COLO829 (cell line): ENCODE results near the gene NUP205.

Experiments
- DNase-seq: peaks from one replicate; pipeline ENCODE4 v3.0.0; 2012; ENCODE audit warnings: low spot score

The NUP205 gene

DNA sequence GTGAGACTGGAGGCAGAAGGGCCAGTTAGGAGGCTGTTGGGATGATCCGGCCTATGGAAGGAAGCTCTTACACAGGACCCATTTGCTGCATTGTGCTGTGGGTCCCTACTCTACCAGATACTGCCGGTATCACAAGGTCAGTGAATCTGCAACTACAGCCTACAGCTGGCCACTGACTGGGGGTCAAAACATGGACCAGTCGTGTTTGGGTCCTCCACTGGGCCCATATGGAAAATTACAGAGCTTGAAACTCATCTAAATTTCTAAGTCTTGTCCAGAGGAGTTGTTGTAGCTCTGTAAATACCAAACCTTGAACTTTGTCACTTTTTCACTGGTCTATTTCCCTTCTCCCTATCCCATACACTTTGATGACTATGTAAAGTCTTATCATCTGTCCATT is 5.6 kb upstream of the NUP205 start:
- no peak for DNase-seq

DNA sequence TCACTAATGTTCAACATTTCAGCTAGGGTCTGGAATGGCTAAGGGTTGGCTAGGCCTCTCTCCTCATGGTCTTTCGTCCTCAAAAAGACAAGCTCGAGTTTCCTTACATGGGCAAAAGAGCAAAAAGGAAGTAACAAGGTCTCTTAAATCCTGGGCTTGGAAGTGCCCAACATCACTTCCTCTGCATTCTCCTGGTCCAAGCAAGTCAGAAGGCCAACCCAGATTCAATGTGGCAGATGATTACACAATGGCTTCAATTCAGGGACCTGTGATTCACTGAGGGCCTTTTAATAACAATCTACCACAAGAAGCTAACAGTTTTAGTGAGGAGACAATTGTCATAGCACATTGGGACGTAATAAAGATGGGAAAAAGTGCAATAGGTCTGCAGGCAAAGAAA is 4.4 kb upstream of the NUP205 start:
- no peak for DNase-seq

GRCh38 chr7:135558337-135558767 is 635 bp downstream of the NUP205 start:
- peak; percentile 91 for DNase-seq

- DNase-seq = no peak
Observed at GRCh38 chr7:135558881-135559280, 1.2 kb downstream of the NUP205 start.

DNA sequence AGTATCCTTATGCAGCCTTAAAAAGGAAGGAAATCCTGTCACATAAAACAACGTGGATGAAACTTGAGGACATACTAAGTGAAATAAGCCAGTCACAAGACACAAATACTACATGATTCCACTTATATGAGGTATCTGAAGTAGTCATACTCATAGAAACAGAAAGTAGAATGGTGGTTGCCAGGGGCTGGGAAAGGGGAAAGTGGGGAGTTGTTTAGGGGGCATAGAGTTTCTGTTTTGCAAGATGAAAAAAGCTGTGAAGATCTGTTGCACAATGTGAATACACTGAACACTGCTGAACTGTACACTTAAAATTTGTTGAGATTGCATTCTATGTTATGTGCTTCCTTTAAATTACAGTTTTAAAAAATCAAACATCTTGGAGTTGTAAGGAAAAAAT is 2.9 kb downstream of the NUP205 start:
- DNase-seq = no peak

DNA sequence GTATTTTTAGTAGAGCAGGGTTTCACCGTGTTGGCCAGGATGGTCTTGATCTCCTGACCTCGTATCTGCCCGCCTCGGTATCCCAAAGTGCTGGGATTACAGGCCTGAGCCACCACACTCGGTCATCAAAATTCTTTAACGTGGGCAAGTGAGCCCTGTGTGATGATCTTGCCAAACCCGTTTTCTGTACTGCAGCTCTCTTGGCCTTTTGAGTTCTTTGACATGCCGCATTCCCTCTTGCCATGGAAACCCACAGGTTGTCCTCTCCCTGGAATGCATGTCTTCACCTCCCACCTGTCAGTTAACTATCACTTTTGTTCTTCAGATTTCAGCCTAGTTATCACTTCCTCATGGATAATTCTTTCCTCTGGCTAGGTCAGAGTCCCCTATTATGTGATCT is 5.0 kb downstream of the NUP205 start:
- DNase-seq = no peak

DNA sequence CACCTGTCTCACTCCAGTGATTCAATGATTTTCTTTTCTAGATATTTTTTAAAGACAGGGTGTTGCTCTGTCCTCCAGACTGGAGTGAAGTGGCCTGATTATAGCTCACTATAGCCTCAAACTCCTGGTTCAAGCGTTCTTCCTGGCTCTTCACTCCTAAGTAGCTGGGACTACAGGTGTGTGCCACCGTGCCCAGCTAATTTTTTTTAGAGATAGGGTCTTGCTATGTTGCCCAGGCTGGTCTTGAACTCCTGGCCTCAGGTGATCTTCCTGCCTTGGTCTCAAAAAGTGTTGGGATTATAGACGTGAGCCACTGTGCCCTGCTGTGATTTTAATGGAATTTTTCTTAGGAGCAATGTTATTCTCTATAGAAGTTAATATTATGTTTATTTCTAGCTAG is 14.1 kb downstream of the NUP205 start:
- no peak for DNase-seq

DNA sequence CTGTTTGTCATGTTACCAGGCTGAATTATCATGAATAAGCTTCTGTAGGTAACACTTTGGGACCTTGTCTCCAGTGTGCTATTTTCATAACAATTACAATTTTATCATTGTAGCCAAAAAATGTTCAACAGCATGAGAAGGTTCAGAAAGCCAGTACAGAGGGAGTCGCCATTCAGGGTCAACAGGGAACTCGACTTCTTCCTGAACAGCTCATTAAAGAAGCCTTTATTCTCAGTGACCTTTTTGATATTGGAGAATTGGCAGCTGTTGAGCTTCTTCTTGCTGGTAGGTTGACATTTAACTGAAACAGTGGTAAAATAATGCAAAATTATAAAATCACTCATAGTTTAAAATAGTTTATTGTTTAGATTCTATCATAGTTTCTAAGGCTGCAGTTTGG is 15.8 kb downstream of the NUP205 start:
- DNase-seq = peak; percentile 77

DNA sequence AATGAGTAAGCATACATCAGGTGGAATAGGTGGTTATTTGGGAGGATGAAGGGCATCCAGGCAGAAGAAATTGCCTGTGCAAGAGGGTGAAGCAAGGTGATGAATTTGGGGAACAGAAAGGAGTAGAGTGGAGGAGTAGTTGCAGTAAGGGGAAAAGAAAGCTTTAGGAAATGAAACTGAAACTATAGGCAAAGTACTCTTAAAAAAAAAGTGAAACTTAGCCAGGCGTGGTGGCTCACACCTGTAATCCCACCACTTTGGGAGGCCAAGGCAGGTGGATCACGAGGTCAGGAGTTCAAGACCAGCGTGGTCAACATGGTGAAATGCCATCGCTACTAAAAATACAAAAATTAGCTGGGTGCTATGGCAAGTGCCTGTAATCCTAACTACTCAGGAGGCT is 17.6 kb downstream of the NUP205 start:
- no peak for DNase-seq

DNA sequence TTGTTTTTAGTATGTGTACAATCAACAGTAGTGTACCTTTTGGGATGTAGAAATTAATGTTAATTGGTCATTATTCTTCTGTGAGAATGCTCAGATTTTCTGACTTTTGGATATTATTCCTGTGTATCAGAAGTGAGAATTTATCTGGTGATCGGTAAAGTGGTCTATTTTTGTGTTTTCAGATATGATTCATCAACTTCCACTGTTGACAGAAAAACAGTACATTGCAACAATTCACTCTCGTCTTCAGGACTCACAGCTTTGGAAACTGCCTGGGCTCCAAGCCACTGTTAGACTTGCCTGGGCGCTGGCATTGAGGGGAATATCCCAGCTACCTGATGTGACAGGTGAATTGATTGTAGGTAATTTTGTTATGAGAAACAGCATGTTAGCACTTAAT is 20.9 kb downstream of the NUP205 start:
- no peak for DNase-seq

DNA sequence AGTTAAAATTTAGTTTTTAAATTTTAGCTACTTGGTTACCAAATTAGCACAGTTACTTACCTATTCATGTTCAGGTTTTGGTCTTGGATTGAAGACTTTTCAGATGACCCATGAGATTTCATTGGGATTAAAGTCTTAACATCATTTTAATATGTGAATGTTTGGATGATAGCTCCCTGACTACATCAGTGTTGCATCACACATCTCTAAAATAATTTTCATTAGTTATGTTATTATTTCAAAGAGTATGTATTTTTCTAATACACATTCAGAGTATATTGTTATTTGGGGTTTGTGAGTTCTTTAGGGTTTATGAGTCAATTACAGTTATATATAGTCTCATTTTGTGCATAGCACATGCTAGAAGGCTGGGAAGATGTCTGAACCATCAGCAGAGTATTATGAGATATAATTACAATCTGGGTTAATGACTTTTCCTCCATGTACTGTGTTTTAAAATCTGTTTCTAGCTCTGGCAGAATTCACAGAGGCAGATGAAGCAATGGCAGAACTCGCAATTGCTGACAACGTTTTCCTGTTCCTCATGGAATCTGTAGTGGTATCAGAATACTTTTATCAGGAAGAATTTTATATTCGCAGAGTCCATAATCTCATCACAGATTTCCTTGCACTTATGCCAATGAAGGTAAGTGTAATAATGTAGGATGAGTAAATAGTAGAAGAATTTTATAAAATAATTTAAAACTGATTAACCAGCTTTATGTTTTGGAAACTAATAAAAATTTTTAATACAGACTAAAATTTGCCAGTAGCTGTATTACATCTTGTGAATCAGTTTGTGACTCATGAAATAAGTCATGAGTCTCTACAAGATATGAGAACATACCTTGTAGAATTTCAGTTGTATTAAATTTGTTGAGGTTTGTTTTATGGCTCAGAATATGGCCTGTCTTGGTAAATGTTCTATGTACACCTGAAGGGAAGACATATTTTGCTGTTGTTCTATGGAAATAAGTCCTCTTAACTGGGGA is 26.9 kb downstream of the NUP205 start:
- no peak for DNase-seq

DNA sequence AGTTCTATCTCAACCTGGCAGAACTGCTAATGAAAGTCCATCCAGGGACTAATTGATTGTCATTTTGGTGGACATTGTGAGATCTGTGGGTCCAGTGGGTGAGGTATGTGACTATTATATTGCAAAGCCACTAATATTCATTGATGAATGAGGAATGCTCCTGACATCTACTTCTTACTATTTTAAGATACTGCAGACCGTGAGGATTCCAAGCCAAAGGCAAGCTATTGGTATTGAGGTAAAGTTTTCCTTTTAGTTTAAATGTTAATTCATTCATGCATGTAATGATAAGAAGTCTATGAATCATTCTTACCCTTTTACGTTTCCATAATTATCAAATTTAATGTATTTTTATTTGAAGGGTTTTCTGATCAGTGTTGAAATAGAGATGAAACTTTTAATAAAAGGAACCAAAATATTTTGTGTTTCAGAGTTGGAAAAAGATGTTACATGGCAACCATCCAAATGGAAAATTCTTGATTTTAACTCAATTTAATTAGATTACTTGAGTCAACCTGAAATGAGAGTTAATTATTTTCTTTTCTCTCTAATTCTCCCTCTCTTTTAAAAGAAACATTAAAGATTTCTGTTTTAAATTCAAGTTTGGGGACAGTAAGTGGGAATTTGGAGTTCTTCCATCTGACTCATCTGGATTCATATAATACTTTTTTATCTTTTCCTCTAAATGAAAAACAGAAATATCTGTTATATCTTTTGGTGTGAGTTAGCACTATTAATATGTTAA is 39.6 kb downstream of the NUP205 start:
- DNase-seq = no peak

GRCh38 chr7:135597926-135598305 is 40.2 kb downstream of the NUP205 start:
- no peak for DNase-seq

DNA sequence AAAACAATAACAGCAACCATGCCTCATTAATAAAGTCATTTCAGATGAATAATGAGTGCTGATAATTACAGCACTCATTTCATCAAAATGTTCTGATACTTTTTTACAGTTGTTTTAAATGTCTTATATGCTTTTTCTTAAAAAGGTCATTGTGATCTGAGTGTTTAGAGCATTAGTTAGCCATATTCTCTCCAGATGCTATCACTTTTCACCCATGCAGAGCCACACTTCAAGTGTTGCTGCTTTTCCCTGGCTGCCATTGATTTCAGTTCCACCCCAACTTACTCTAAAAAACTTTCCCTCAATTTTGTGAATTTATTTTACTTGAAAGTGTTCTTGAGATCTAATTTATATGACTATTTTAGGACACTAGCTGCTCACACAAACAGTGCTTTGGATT is 41.8 kb downstream of the NUP205 start:
- no peak for DNase-seq

GRCh38 chr7:135600226-135600625 is 42.5 kb downstream of the NUP205 start:
- DNase-seq = no peak

DNA sequence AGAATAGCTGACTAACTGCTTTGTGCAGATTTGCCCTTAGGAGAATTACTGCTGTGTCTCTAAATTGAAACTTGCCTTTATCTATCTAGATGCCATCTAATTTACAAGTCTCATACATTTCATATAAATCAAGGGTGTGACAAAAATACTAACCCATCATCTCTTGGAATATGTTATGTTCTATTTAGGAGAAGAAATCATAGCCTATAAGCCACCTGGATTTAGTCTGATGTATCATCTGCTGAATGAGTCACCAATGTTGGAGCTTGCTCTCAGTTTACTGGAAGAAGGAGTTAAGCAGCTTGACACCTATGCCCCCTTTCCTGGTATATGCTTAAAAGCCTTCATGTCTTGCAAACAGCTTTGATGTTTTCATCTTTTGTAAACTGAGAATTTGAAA is 43.5 kb downstream of the NUP205 start:
- DNase-seq = no peak

DNA sequence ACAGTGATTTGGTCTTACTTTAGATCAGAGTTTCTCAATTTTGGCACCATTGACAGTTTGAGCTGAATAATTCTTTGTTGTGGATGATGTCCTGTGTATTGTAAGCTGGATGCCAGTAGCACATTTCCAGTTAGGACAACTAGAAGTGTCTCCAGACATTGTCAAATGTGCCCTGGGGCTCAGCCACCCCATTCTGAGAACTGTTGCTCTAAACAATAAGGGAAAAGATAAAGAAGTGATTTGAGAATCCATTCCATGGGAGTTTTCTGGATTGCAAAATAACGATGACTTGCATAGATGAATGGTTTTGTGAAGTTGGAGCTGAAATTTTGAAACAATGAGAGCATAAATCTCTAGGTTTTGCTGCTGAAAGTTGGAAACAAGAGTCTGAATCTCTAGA is 44.6 kb downstream of the NUP205 start:
- no peak for DNase-seq

- DNase-seq = no peak
Observed at GRCh38 chr7:135616136-135616535, 58.4 kb downstream of the NUP205 start.

- DNase-seq = no peak
Observed at GRCh38 chr7:135617781-135618180, 60.1 kb downstream of the NUP205 start.

DNA sequence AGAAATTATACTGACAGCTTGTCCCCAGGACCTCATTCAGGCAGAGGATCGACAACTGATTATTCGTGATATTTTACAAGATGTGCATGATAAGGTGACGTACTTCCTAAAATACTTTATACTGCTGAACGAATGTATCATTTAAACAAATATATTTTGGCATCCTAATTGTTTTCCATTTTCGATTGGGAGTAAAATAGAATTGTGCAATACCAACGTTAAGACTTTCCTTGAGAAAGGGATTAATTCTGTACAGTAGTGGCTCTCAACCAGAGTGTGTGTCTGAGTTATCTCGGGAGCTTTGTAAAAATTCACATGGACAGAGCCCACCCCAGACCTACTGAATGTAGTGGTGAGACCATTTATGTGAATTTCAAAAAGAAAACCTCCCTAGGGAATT is 60.8 kb downstream of the NUP205 start:
- no peak for DNase-seq

GRCh38 chr7:135620447-135620846 is 62.7 kb downstream of the NUP205 start:
- DNase-seq = no peak

GRCh38 chr7:135620980-135621850 is 63.5 kb downstream of the NUP205 start:
- DNase-seq = peak; percentile 94
